WTC11 (cell line): ENCODE measurements around the gene RNF152. TPM values are rescaled to one million over a fixed set of nuclear protein-coding genes. Genes with fewer than 3 reads are reported as not detected.

Experiments used
- ATAC-seq: fragments of 200-7000 bp; cut with Tn5 transposase; 2 replicates; pipeline ENCODE4 v1.10.0; 2021; ENCODE audit warnings: mild to moderate bottlenecking, moderate library complexity
- CTCF ChIA-PET: fragments of 300-600 bp; sonication (Branson Sonifier 250); formaldehyde crosslinking; loops from one replicate; lab custom pipeline; 2021; ENCODE audit warnings: antibody characterized with exemption; lab: Charles Lee
- POLR2A ChIA-PET: fragments of 350-600 bp; sonication (Branson Sonifier 250); formaldehyde crosslinking; loops from one replicate; lab custom pipeline; 2021; ENCODE audit warnings: antibody characterized with exemption; lab: Charles Lee
- DNase-seq: peaks from one replicate; pipeline ENCODE4 v3.0.0; 2021; ENCODE audit warnings: low spot score
- H3K27ac Mint-ChIP-seq: 2 replicates; pipeline ENCODE4 v1.8.0; 2021; ENCODE audit warnings: mixed read lengths
- H3K27me3 Mint-ChIP-seq: 2 replicates; pipeline ENCODE4 v1.8.0; 2021; ENCODE audit warnings: low read depth, mild to moderate bottlenecking, moderate library complexity, mixed read lengths
- H3K36me3 Mint-ChIP-seq: 2 replicates; pipeline ENCODE4 v1.8.0; 2021; ENCODE audit warnings: mixed read lengths
- H3K4me1 Mint-ChIP-seq: 2 replicates; pipeline ENCODE4 v1.8.0; 2022; ENCODE audit warnings: mixed read lengths
- H3K4me3 Mint-ChIP-seq: 2 replicates; pipeline ENCODE4 v1.8.0; 2021; ENCODE audit warnings: mild to moderate bottlenecking, moderate library complexity, mixed read lengths
- H3K9me3 Mint-ChIP-seq: 2 replicates; pipeline ENCODE4 v1.8.0; 2021; ENCODE audit warnings: mixed read lengths
- CBFB ChIP-seq: sonication (generic); formaldehyde crosslinking; IDR thresholded peaks from 2 replicates; pipeline ENCODE4 v1.8.1; 2022; ENCODE audit warnings: mild to moderate bottlenecking, low read depth, missing genetic modification reagents
- FOXK1 ChIP-seq: sonication (generic); formaldehyde crosslinking; IDR thresholded peaks from 2 replicates; pipeline ENCODE4 v1.8.0; 2022; ENCODE audit warnings: mild to moderate bottlenecking, moderate library complexity, missing genetic modification reagents
- KAT7 ChIP-seq: sonication (generic); formaldehyde crosslinking; IDR thresholded peaks from 2 replicates; pipeline ENCODE4 v1.8.1; 2023; ENCODE audit warnings: missing genetic modification reagents, mild to moderate bottlenecking, borderline replicate concordance
- NFE2L1 ChIP-seq: sonication (generic); formaldehyde crosslinking; IDR thresholded peaks from 2 replicates; pipeline ENCODE4 v1.8.1; 2023; ENCODE audit warnings: missing genetic modification reagents
- OVOL2 ChIP-seq: fragments of 250-450 bp; sonication (Bioruptor Pico); IDR thresholded peaks from 2 replicates; pipeline ENCODE4 v1.9.0; 2021; ENCODE audit warnings: mild to moderate bottlenecking, borderline replicate concordance
- ZBTB21 ChIP-seq: sonication (generic); formaldehyde crosslinking; IDR thresholded peaks from 2 replicates; pipeline ENCODE4 v1.8.1; 2023; ENCODE audit warnings: mild to moderate bottlenecking, missing genetic modification reagents, borderline replicate concordance
- total RNA-seq: library from RNA; stranded (reverse); gene quantifications from 3 replicates; pipeline ENCODE4 v1.2.3, GENCODE V29; 2021
- TF ChIP-seq, protein P1 (sequence below): sonication (generic); formaldehyde crosslinking; IDR thresholded peaks from 2 replicates; pipeline ENCODE4 v1.8.1; 2023; ENCODE audit warnings: mild to moderate bottlenecking, missing genetic modification reagents, borderline replicate concordance
- TF ChIP-seq, protein P2 (sequence below): sonication (generic); formaldehyde crosslinking; IDR thresholded peaks from 2 replicates; pipeline ENCODE4 v1.8.0; 2022; ENCODE audit warnings: missing genetic modification reagents
- TF ChIP-seq, protein P3 (sequence below): fragments of 250-450 bp; sonication (Bioruptor Pico); IDR thresholded peaks from 2 replicates; pipeline ENCODE4 v1.9.0; 2021; ENCODE audit warnings: mild to moderate bottlenecking
- TF ChIP-seq, protein P4 (sequence below): sonication (generic); formaldehyde crosslinking; IDR thresholded peaks from 2 replicates; pipeline ENCODE4 v1.8.1; 2022; ENCODE audit warnings: low read depth, mild to moderate bottlenecking, moderate library complexity, missing genetic modification reagents, borderline replicate concordance
- TF ChIP-seq, protein P5 (sequence below): fragments of 250-450 bp; sonication (Bioruptor Pico); IDR thresholded peaks from 2 replicates; pipeline ENCODE4 v2.1.2; 2022; ENCODE audit warnings: mild to moderate bottlenecking, moderate library complexity

The RNF152 gene
- total RNA-seq, 1 experiment from 2014 or later = 3.7 TPM

DNA sequence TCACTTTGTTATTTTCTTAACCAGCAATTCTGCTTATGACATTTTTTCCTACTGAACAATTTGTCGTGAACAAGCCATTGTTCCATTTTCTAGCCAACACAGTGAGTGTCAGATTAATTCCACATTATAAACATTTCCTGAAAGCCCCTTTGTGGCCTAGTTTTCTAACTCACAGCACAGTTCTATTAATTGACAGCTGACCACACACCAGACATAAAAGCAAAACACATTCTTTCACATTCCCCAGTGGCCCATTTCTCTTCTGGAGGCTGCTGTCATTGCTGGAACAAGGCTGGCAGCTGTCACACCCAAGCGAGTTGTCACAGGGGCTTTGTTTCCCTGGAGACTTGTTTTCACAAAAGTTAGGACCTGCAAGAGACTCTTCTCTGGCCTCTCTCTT is 50.7 kb downstream of the RNF152 start:
- ChIA-PET CTCF (no interaction called here), POLR2A (no interaction called here)
- Mint-ChIP-seq H3K4me1 (peaks cover 12% of the 10 kb centered on the region), H3K27ac (no peak overlapping the region), H3K36me3 (no peaks in the 10 kb centered on the region), H3K27me3 (no peaks in the 10 kb centered on the region)
- no peak for ATAC-seq
- no peak for TF ChIP-seq KAT7 (CRISPR knock-in tag)
- TF ChIP-seq CBFB (CRISPR knock-in tag) = no peak
- TF ChIP-seq OVOL2 (CRISPR knock-in tag) = no peak
- TF ChIP-seq, protein P1, sequence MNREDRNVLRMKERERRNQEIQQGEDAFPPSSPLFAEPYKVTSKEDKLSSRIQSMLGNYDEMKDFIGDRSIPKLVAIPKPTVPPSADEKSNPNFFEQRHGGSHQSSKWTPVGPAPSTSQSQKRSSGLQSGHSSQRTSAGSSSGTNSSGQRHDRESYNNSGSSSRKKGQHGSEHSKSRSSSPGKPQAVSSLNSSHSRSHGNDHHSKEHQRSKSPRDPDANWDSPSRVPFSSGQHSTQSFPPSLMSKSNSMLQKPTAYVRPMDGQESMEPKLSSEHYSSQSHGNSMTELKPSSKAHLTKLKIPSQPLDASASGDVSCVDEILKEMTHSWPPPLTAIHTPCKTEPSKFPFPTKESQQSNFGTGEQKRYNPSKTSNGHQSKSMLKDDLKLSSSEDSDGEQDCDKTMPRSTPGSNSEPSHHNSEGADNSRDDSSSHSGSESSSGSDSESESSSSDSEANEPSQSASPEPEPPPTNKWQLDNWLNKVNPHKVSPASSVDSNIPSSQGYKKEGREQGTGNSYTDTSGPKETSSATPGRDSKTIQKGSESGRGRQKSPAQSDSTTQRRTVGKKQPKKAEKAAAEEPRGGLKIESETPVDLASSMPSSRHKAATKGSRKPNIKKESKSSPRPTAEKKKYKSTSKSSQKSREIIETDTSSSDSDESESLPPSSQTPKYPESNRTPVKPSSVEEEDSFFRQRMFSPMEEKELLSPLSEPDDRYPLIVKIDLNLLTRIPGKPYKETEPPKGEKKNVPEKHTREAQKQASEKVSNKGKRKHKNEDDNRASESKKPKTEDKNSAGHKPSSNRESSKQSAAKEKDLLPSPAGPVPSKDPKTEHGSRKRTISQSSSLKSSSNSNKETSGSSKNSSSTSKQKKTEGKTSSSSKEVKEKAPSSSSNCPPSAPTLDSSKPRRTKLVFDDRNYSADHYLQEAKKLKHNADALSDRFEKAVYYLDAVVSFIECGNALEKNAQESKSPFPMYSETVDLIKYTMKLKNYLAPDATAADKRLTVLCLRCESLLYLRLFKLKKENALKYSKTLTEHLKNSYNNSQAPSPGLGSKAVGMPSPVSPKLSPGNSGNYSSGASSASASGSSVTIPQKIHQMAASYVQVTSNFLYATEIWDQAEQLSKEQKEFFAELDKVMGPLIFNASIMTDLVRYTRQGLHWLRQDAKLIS (CRISPR knock-in tag) = no peak
- no peak for TF ChIP-seq ZBTB21 (CRISPR knock-in tag)
- TF ChIP-seq, protein P2, sequence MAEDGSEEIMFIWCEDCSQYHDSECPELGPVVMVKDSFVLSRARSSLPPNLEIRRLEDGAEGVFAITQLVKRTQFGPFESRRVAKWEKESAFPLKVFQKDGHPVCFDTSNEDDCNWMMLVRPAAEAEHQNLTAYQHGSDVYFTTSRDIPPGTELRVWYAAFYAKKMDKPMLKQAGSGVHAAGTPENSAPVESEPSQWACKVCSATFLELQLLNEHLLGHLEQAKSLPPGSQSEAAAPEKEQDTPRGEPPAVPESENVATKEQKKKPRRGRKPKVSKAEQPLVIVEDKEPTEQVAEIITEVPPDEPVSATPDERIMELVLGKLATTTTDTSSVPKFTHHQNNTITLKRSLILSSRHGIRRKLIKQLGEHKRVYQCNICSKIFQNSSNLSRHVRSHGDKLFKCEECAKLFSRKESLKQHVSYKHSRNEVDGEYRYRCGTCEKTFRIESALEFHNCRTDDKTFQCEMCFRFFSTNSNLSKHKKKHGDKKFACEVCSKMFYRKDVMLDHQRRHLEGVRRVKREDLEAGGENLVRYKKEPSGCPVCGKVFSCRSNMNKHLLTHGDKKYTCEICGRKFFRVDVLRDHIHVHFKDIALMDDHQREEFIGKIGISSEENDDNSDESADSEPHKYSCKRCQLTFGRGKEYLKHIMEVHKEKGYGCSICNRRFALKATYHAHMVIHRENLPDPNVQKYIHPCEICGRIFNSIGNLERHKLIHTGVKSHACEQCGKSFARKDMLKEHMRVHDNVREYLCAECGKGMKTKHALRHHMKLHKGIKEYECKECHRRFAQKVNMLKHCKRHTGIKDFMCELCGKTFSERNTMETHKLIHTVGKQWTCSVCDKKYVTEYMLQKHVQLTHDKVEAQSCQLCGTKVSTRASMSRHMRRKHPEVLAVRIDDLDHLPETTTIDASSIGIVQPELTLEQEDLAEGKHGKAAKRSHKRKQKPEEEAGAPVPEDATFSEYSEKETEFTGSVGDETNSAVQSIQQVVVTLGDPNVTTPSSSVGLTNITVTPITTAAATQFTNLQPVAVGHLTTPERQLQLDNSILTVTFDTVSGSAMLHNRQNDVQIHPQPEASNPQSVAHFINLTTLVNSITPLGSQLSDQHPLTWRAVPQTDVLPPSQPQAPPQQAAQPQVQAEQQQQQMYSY = no peak
- TF ChIP-seq FOXK1 (CRISPR knock-in tag) = no peak
- TF ChIP-seq, protein P3, sequence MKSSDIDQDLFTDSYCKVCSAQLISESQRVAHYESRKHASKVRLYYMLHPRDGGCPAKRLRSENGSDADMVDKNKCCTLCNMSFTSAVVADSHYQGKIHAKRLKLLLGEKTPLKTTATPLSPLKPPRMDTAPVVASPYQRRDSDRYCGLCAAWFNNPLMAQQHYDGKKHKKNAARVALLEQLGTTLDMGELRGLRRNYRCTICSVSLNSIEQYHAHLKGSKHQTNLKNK (CRISPR knock-in tag) = no peak
- TF ChIP-seq, all 79 proteins: peak for 0
- Mint-ChIP-seq H3K9me3 (peaks cover 5% of the 10 kb centered on the region; the same call in 1 of the 2 replicates), H3K4me3 (no peak overlapping the region)
- no peak for DNase-seq

DNA sequence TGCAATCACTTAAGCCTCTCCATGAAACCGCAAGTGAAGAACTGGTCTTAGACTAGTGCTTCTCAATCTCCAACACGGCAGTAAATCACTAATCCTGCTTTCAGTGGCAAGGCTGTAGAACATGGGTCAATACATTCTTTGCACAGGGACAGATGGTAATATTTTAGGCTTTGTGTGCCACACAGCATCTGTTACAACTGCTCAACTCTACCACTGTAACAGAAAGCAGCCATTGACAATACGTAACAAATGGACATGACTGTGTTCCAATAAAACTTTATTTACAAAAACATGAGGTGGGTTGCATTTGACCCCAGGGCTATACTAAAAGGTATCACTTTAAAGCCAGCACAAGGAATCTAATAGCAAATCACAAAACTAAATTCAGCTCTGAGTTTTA is 51.1 kb downstream of the RNF152 start:
- POLR2A ChIA-PET = no interaction called here
- ATAC-seq = no peak

More for the DNA sequence above, 51.1 kb downstream of the RNF152 start:
- no peaks in the 10 kb centered on the region for H3K36me3 Mint-ChIP-seq
- H3K27ac Mint-ChIP-seq = no peak overlapping the region
- TF ChIP-seq, protein P4, sequence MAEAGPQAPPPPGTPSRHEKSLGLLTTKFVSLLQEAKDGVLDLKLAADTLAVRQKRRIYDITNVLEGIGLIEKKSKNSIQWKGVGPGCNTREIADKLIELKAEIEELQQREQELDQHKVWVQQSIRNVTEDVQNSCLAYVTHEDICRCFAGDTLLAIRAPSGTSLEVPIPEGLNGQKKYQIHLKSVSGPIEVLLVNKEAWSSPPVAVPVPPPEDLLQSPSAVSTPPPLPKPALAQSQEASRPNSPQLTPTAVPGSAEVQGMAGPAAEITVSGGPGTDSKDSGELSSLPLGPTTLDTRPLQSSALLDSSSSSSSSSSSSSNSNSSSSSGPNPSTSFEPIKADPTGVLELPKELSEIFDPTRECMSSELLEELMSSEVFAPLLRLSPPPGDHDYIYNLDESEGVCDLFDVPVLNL (CRISPR knock-in tag) = no peak
- TF ChIP-seq NFE2L1 (CRISPR knock-in tag) = no peak
- TF ChIP-seq, protein P5, sequence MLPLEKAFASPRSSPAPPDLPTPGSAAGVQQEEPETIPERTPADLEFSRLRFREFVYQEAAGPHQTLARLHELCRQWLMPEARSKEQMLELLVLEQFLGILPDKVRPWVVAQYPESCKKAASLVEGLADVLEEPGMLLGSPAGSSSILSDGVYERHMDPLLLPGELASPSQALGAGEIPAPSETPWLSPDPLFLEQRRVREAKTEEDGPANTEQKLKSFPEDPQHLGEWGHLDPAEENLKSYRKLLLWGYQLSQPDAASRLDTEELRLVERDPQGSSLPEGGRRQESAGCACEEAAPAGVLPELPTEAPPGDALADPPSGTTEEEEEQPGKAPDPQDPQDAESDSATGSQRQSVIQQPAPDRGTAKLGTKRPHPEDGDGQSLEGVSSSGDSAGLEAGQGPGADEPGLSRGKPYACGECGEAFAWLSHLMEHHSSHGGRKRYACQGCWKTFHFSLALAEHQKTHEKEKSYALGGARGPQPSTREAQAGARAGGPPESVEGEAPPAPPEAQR (CRISPR knock-in tag) = no peak
- H3K27me3 Mint-ChIP-seq = no peaks in the 10 kb centered on the region
- DNase-seq = no peak
- H3K4me3 Mint-ChIP-seq = no peak overlapping the region
- CTCF ChIA-PET = no interaction called here
- peaks cover 8% of the 10 kb centered on the region for H3K9me3 Mint-ChIP-seq
- H3K4me1 Mint-ChIP-seq = peaks cover 9% of the 10 kb centered on the region
